Prostate gland (tissue), 2 donors: ENCODE data around the gene GOT1. TPM values are rescaled to one million over a fixed set of nuclear protein-coding genes. Genes with fewer than 3 reads are reported as not detected.

Source experiments
- DNase-seq: peaks from one replicate; pipeline ENCODE4 v3.0.0-alpha.2; 2019; ENCODE audit warnings: low spot score
- H3K27ac ChIP-seq, 2 donors: fragments of 200-600 bp; sonication (generic); 2 replicates each; pipeline ENCODE4 v1.5.1; 2017 to 2019
- H3K27me3 ChIP-seq: fragments of 200-600 bp; sonication (generic); replicated peaks from 2 replicates; pipeline ENCODE4 v1.5.1; 2019; ENCODE audit not compliant: insufficient read depth
- H3K36me3 ChIP-seq, 2 donors: fragments of 200-600 bp; sonication (generic); 1 replicate in 1 of 2; 2 replicates in 1 of 2; pipeline versions ENCODE4 v1.5.1 to v1.8.1; 2017 to 2019
- H3K4me1 ChIP-seq: fragments of 200-600 bp; sonication (generic); replicated peaks from 2 replicates; pipeline ENCODE4 v1.5.1; 2019
- H3K4me3 ChIP-seq, 2 donors: fragments of 200-600 bp; sonication (generic); 2 replicates each; pipeline ENCODE4 v1.5.1; 2017 to 2019
- H3K9me3 ChIP-seq: fragments of 200-600 bp; sonication (generic); 2 replicates; pipeline ENCODE4 v1.5.1; 2017
- CTCF ChIP-seq, 4 experiments: fragments of 200-600 bp in 2 of 4; fragments of 450-650 bp in 2 of 4; sonication (generic) in 2 of 4; IDR thresholded peaks; 1 replicate in 3 of 4; 2 replicates in 1 of 4; pipeline ENCODE4 v1.5.1; 2016 to 2019; ENCODE audit warnings: antibody characterized with exemption in 4 of 4, mild to moderate bottlenecking in 2 of 4, moderate library complexity in 2 of 4
- POLR2A ChIP-seq: fragments of 450-650 bp; IDR thresholded peaks from one replicate; pipeline ENCODE4 v1.6.1; 2016; ENCODE audit warnings: antibody characterized with exemption, mild to moderate bottlenecking
- POLR2AphosphoS5 ChIP-seq: sonication (generic); formaldehyde crosslinking; IDR thresholded peaks from one replicate; pipeline ENCODE4 v1.6.1; 2017; ENCODE audit warnings: antibody characterized with exemption
- WGBS: methylation state at CpG from one replicate; pipeline ENCODE4 v1.1.5; 2018; 5-methylcytosine and 5-hydroxymethylcytosine counted together
- intact Hi-C: fragments of 100-400 bp; cut with DNase I; formaldehyde crosslinking; loops from one replicate; pipeline ENCODE4 v1.14.2; 2022
- total RNA-seq, 2 donors: library from RNA; depleted of rRNA; stranded (reverse); fragments of >200 nt; gene quantifications; one replicate each; pipeline ENCODE4 v1.1.0, GENCODE V29; 2016

The GOT1 gene
- total RNA-seq, 2 donors from 2014 or later = 19.7 to 20.3 TPM

- no peak for DNase-seq
- no peak for TF ChIP-seq POLR2AphosphoS5
- no peak for TF ChIP-seq CTCF (IDR thresholded peaks at IDR 0.05)
- no peak for TF ChIP-seq POLR2A
- 89% methylated on average over 2 of the region's 2 CpGs for WGBS
- no peak overlapping the region for H3K4me3 ChIP-seq
- intact Hi-C loops = no loop called here
- H3K27ac ChIP-seq = no peak overlapping the region
- no peaks in the 10 kb centered on the region for H3K27me3 ChIP-seq
- H3K36me3 ChIP-seq = no peaks in the 10 kb centered on the region
- no peaks in the 10 kb centered on the region for H3K4me1 ChIP-seq
- no peaks in the 10 kb centered on the region for H3K9me3 ChIP-seq
Measured at GRCh38 chr10:99461230-99461629, 30.8 kb upstream of the GOT1 start.

- H3K27me3 ChIP-seq = no peaks in the 10 kb centered on the region
- DNase-seq = no peak
- no peaks in the 10 kb centered on the region for H3K36me3 ChIP-seq
- no peaks in the 10 kb centered on the region for H3K9me3 ChIP-seq
- no peak overlapping the region for H3K27ac ChIP-seq
- no peaks in the 10 kb centered on the region for H3K4me1 ChIP-seq
- 87% methylated on average over 5 of the region's 5 CpGs for WGBS
- intact Hi-C loops = no loop called here
- TF ChIP-seq POLR2AphosphoS5 = no peak
- H3K4me3 ChIP-seq = no peak overlapping the region
Measured at GRCh38 chr10:99460070-99460469, 29.6 kb upstream of the GOT1 start.

GRCh38 chr10:99459217-99459616, 28.8 kb upstream of the GOT1 start:
- Histone ChIP-seq H3K27me3 (no peaks in the 10 kb centered on the region), H3K27ac (no peak overlapping the region), H3K4me3 (no peak overlapping the region), H3K9me3 (no peaks in the 10 kb centered on the region), H3K36me3 (no peaks in the 10 kb centered on the region), H3K4me1 (no peaks in the 10 kb centered on the region)
- no peak for DNase-seq
- TF ChIP-seq CTCF (IDR thresholded peaks at IDR 0.05) (no peak), POLR2A (no peak), POLR2AphosphoS5 (no peak)
- WGBS = 63% methylated on average over 2 of the region's 2 CpGs
- intact Hi-C loops = loop anchor here (10.0 kb wide), 1 partner anchor 126 kb away; no protein-coding TSS in a partner anchor

GRCh38 chr10:99457813-99458212, 27.4 kb upstream of the GOT1 start:
- no peak overlapping the region for H3K27ac ChIP-seq
- intact Hi-C loops = loop anchor here (10.0 kb wide), 1 partner anchor 127 kb away; no protein-coding TSS in a partner anchor
- WGBS = 32% methylated on average over 2 of the region's 2 CpGs
- no peak for DNase-seq
- H3K27me3 ChIP-seq = no peaks in the 10 kb centered on the region
- TF ChIP-seq POLR2AphosphoS5 (no peak), POLR2A (no peak), CTCF (IDR thresholded peaks at IDR 0.05) (no peak)
- H3K9me3 ChIP-seq = no peaks in the 10 kb centered on the region
- no peaks in the 10 kb centered on the region for H3K4me1 ChIP-seq
- no peak overlapping the region for H3K4me3 ChIP-seq
- H3K36me3 ChIP-seq = no peaks in the 10 kb centered on the region

- Histone ChIP-seq H3K9me3 (no peaks in the 10 kb centered on the region), H3K36me3 (no peaks in the 10 kb centered on the region), H3K27me3 (no peaks in the 10 kb centered on the region), H3K4me1 (no peaks in the 10 kb centered on the region), H3K4me3 (no peak overlapping the region), H3K27ac (no peak overlapping the region)
- intact Hi-C loops = loop anchor here (10.0 kb wide), 1 partner anchor 128 kb away; no protein-coding TSS in a partner anchor
- DNase-seq = no peak
- 89% methylated on average over 2 of the region's 2 CpGs for WGBS
- no peak for TF ChIP-seq CTCF (IDR thresholded peaks at IDR 0.05)
- no peak for TF ChIP-seq POLR2A
- no peak for TF ChIP-seq POLR2AphosphoS5
Measured at GRCh38 chr10:99456931-99457288, 26.5 kb upstream of the GOT1 start.
